GM23338 (cell line): ENCODE data around the gene RCL1. TPM values are rescaled to one million over a fixed set of nuclear protein-coding genes. Genes with fewer than 3 reads are reported as not detected.

Experiments used
- ATAC-seq: fragments of 200-7000 bp; cut with Tn5 transposase; 3 replicates; pipeline ENCODE4 v1.9.1; 2020
- DNase-seq: peaks from one replicate; pipeline ENCODE4 v3.0.0-alpha.2; 2015; ENCODE audit warnings: low spot score
- H2AFZ ChIP-seq: fragments of 200-600 bp; sonication (generic); 2 replicates; pipeline ENCODE4 v1.8.0; 2016; ENCODE audit warnings: antibody characterized with exemption, mild to moderate bottlenecking, moderate library complexity
- H3F3A ChIP-seq: fragments of 200-600 bp; sonication (generic); replicated peaks from 2 replicates; pipeline ENCODE4 v1.8.0; 2017; ENCODE audit warnings: antibody characterized with exemption, mixed run types, low read depth
- H3K27ac ChIP-seq: fragments of 200-600 bp; sonication (generic); 2 replicates; pipeline ENCODE4 v1.6.1; 2016; ENCODE audit warnings: low read depth
- H3K27me3 ChIP-seq: fragments of 200-600 bp; sonication (generic); 2 replicates; pipeline ENCODE4 v1.8.0; 2016; ENCODE audit warnings: mild to moderate bottlenecking, mixed run types, moderate library complexity; ENCODE audit not compliant: insufficient read depth
- H3K36me3 ChIP-seq: fragments of 200-600 bp; sonication (generic); 2 replicates; pipeline ENCODE4 v1.8.0; 2016; ENCODE audit warnings: mild to moderate bottlenecking; ENCODE audit not compliant: insufficient read depth
- H3K4me1 ChIP-seq: fragments of 200-600 bp; sonication (generic); 2 replicates; pipeline ENCODE4 v1.8.0; 2016; ENCODE audit warnings: mild to moderate bottlenecking, moderate library complexity; ENCODE audit not compliant: insufficient read depth
- H3K4me2 ChIP-seq: fragments of 200-600 bp; sonication (generic); 2 replicates; pipeline ENCODE4 v1.7.1; 2017; ENCODE audit warnings: mixed run types
- H3K4me3 ChIP-seq: fragments of 200-600 bp; sonication (generic); 2 replicates; pipeline ENCODE4 v1.6.1; 2016; ENCODE audit warnings: mixed run types
- H3K79me2 ChIP-seq: fragments of 200-600 bp; sonication (generic); replicated peaks from 2 replicates; pipeline ENCODE4 v1.8.0; 2017; ENCODE audit warnings: mild to moderate bottlenecking; ENCODE audit not compliant: insufficient read depth
- H3K9me2 ChIP-seq: fragments of 200-600 bp; sonication (generic); 2 replicates; pipeline ENCODE4 v1.8.0; 2017; ENCODE audit not compliant: insufficient read depth
- H4K20me1 ChIP-seq: fragments of 200-600 bp; sonication (generic); replicated peaks from 2 replicates; pipeline ENCODE4 v1.8.0; 2017; ENCODE audit warnings: mild to moderate bottlenecking; ENCODE audit not compliant: insufficient read depth
- H3K27ac Mint-ChIP-seq: 2 replicates; pipeline ENCODE4 v1.8.0; 2020; ENCODE audit warnings: inconsistent platforms, mild to moderate bottlenecking, moderate library complexity, mixed read lengths
- H3K27me3 Mint-ChIP-seq: 3 replicates; pipeline ENCODE4 v1.8.0; 2022; ENCODE audit warnings: low read depth, mild to moderate bottlenecking, moderate library complexity, mixed read lengths, inconsistent platforms; ENCODE audit not compliant: insufficient read depth, poor library complexity
- H3K36me3 Mint-ChIP-seq: 3 replicates; pipeline ENCODE4 v1.8.0; 2021; ENCODE audit warnings: low read depth, mild to moderate bottlenecking, inconsistent platforms, moderate library complexity, mixed read lengths
- H3K4me1 Mint-ChIP-seq: 3 replicates; pipeline ENCODE4 v1.8.0; 2020; ENCODE audit warnings: mild to moderate bottlenecking, inconsistent platforms, mixed read lengths
- H3K4me3 Mint-ChIP-seq: 3 replicates; pipeline ENCODE4 v1.8.0; 2021; ENCODE audit warnings: moderate library complexity, mild to moderate bottlenecking, inconsistent platforms, mixed read lengths
- H3K9me3 Mint-ChIP-seq: 3 replicates; pipeline ENCODE4 v1.8.0; 2020; ENCODE audit warnings: moderate library complexity, mild to moderate bottlenecking, inconsistent platforms, mixed read lengths
- CREB1 ChIP-seq: fragments of 250-450 bp; sonication (Bioruptor Pico); IDR thresholded peaks from 2 replicates; pipeline ENCODE4 v1.5.0; 2020; ENCODE audit warnings: low read depth, mild to moderate bottlenecking, moderate library complexity
- EZH2 ChIP-seq: fragments of 200-600 bp; sonication (generic); IDR thresholded peaks from one replicate; pipeline ENCODE4 v1.8.0; 2017; ENCODE audit warnings: antibody characterized with exemption, mild to moderate bottlenecking, low read depth; ENCODE audit not compliant: unreplicated experiment
- JUNB ChIP-seq: IDR thresholded peaks from one replicate; pipeline ENCODE4 v1.6.1; 2016; ENCODE audit warnings: antibody characterized with exemption; ENCODE audit not compliant: unreplicated experiment
- NANOG ChIP-seq: IDR thresholded peaks from 2 replicates; pipeline ENCODE4 v1.6.1; 2016; ENCODE audit warnings: antibody characterized with exemption, borderline replicate concordance
- POLR2AphosphoS5 ChIP-seq: IDR thresholded peaks from 2 replicates; pipeline ENCODE4 v1.6.1; 2016; ENCODE audit warnings: antibody characterized with exemption, low read depth
- STAT1 ChIP-seq: IDR thresholded peaks from one replicate; pipeline ENCODE4 v1.6.1; 2016; ENCODE audit warnings: antibody characterized with exemption; ENCODE audit not compliant: unreplicated experiment
- ZNF114 ChIP-seq: fragments of 250-450 bp; sonication (Bioruptor Pico); IDR thresholded peaks from 2 replicates; pipeline ENCODE4 v1.5.0; 2020; ENCODE audit warnings: mild to moderate bottlenecking, moderate library complexity
- ZNF331 ChIP-seq: fragments of 250-450 bp; sonication (Bioruptor Pico); IDR thresholded peaks from 2 replicates; pipeline ENCODE4 v1.5.0; 2020; ENCODE audit warnings: low read depth, mild to moderate bottlenecking, moderate library complexity
- polyA plus RNA-seq: library from polyadenylated mRNA; unstranded; fragments of >200 nt; fragmentation: Nextera tagmentation; extraction: Ambion mirVana; gene quantifications from 2 replicates; pipeline ENCODE4 v1.2.1, GENCODE V29; 2016
- total RNA-seq: library from RNA; depleted of rRNA; stranded (reverse); fragments of >200 nt; shearing (Covaris generic); gene quantifications from 2 replicates; pipeline ENCODE4 v1.2.3, GENCODE V29; 2014
- TF ChIP-seq, protein P1 (sequence below): IDR thresholded peaks from 2 replicates; pipeline ENCODE4 v1.6.1; 2016; ENCODE audit warnings: antibody characterized with exemption
- TF ChIP-seq, protein P2 (sequence below): fragments of 250-450 bp; sonication (Bioruptor Pico); IDR thresholded peaks from 2 replicates; pipeline ENCODE4 v1.5.0; 2020; ENCODE audit warnings: mild to moderate bottlenecking, moderate library complexity
- TF ChIP-seq, protein P3 (sequence below), 2 experiments: fragments of 200-600 bp in 1 of 2; sonication (generic) in 1 of 2; conservative IDR thresholded peaks; 2 replicates each; pipeline versions ENCODE4 v1.5.1 to v1.6.1; 2016 to 2017; ENCODE audit warnings: antibody characterized with exemption in 2 of 2, low read depth in 2 of 2, mild to moderate bottlenecking in 2 of 2, moderate library complexity in 1 of 2

The RCL1 gene
- total and polyA plus RNA-seq, 2 experiments from 2014 or later: 19.3 to 41.2 TPM

DNA sequence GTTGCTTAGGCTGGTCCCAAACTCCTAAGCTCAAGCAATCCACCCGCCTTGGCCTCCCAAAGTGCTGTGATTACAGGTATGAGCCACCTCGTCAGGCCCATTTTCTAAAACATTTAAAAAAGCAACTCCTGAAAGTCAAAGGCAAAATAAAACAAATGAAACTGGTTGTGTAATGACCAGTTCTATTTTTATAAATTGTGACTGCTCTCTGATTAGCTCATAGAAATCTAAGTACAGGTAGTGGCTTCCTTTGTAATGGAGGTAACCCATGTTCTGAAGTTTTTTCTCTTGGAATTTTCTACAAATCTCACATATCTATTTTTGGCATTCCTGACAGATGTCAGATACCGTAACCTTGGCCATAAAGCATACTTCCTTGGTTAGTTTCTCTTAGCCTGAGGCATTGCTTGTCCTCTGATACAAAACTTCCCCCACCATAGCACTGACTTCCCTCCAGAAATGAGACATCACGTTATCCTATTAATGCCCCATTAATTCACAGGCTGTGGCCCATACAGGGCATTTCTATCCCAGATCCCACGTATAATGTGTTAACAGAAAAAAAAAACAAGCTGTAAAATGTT is 37.6 kb upstream of the RCL1 start:
- Mint-ChIP-seq H3K4me3 (no peak overlapping the region), H3K4me1 (no peaks in the 10 kb centered on the region; the same call in 2 of the 3 replicates), H3K27ac (no peak overlapping the region), H3K36me3 (0 out of 3 replicates have a peak, but pooled peaks cover 2% of the 10 kb centered on the region), H3K27me3 (peaks cover 9% of the 10 kb centered on the region), H3K9me3 (no peaks in the 10 kb centered on the region)
- Histone ChIP-seq H3K4me3 (no peak overlapping the region), H3K27ac (no peak overlapping the region), H3K4me1 (no peaks in the 10 kb centered on the region), H4K20me1 (no peaks in the 10 kb centered on the region), H3K79me2 (no peaks in the 10 kb centered on the region), H3K27me3 (no peaks in the 10 kb centered on the region), H3K36me3 (no peaks in the 10 kb centered on the region), H3K9me2 (no peaks in the 10 kb centered on the region), H2AFZ (no peak overlapping the region), H3F3A (no peaks in the 10 kb centered on the region), H3K4me2 (no peak overlapping the region)
- ATAC-seq (no peak), DNase-seq (no peak)
- no peak for TF ChIP-seq ZNF114 (CRISPR knock-in tag)
- no peak for TF ChIP-seq CREB1 (CRISPR knock-in tag)
- TF ChIP-seq, protein P1, sequence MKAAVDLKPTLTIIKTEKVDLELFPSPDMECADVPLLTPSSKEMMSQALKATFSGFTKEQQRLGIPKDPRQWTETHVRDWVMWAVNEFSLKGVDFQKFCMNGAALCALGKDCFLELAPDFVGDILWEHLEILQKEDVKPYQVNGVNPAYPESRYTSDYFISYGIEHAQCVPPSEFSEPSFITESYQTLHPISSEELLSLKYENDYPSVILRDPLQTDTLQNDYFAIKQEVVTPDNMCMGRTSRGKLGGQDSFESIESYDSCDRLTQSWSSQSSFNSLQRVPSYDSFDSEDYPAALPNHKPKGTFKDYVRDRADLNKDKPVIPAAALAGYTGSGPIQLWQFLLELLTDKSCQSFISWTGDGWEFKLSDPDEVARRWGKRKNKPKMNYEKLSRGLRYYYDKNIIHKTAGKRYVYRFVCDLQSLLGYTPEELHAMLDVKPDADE: no peak
- no peak for TF ChIP-seq STAT1
- no peak for TF ChIP-seq EZH2
- no peak for TF ChIP-seq POLR2AphosphoS5

GRCh38 chr9:4756420-4756819 is 36.3 kb upstream of the RCL1 start:
- H3K4me3 ChIP-seq: no peak overlapping the region
- no peaks in the 10 kb centered on the region for H3K27me3 ChIP-seq
- no peaks in the 10 kb centered on the region; the same call in 2 of the 3 replicates for H3K4me1 Mint-ChIP-seq
- no peaks in the 10 kb centered on the region for H3K79me2 ChIP-seq
- no peak overlapping the region for H3K27ac ChIP-seq
- no peaks in the 10 kb centered on the region for H4K20me1 ChIP-seq
- no peaks in the 10 kb centered on the region for H3K9me2 ChIP-seq
- no peaks in the 10 kb centered on the region for H3K4me1 ChIP-seq
- DNase-seq (no peak), ATAC-seq (no peak)
- no peaks in the 10 kb centered on the region for H3F3A ChIP-seq
- H3K4me3 Mint-ChIP-seq: no peak overlapping the region
- H3K9me3 Mint-ChIP-seq: no peaks in the 10 kb centered on the region
- H3K27me3 Mint-ChIP-seq: peaks cover 10% of the 10 kb centered on the region
- no peaks in the 10 kb centered on the region for H3K36me3 ChIP-seq
- no peaks in the 10 kb centered on the region for H3K36me3 Mint-ChIP-seq
- no peak overlapping the region for H3K27ac Mint-ChIP-seq
- no peak overlapping the region for H3K4me2 ChIP-seq
- H2AFZ ChIP-seq: no peak overlapping the region
- TF ChIP-seq CREB1 (CRISPR knock-in tag) (no peak), EZH2 (no peak), POLR2AphosphoS5 (no peak), NANOG (no peak), JUNB (no peak), ZNF331 (CRISPR knock-in tag) (no peak), ZNF114 (CRISPR knock-in tag) (no peak)
- TF ChIP-seq, protein P1: no peak
- TF ChIP-seq, protein P2, sequence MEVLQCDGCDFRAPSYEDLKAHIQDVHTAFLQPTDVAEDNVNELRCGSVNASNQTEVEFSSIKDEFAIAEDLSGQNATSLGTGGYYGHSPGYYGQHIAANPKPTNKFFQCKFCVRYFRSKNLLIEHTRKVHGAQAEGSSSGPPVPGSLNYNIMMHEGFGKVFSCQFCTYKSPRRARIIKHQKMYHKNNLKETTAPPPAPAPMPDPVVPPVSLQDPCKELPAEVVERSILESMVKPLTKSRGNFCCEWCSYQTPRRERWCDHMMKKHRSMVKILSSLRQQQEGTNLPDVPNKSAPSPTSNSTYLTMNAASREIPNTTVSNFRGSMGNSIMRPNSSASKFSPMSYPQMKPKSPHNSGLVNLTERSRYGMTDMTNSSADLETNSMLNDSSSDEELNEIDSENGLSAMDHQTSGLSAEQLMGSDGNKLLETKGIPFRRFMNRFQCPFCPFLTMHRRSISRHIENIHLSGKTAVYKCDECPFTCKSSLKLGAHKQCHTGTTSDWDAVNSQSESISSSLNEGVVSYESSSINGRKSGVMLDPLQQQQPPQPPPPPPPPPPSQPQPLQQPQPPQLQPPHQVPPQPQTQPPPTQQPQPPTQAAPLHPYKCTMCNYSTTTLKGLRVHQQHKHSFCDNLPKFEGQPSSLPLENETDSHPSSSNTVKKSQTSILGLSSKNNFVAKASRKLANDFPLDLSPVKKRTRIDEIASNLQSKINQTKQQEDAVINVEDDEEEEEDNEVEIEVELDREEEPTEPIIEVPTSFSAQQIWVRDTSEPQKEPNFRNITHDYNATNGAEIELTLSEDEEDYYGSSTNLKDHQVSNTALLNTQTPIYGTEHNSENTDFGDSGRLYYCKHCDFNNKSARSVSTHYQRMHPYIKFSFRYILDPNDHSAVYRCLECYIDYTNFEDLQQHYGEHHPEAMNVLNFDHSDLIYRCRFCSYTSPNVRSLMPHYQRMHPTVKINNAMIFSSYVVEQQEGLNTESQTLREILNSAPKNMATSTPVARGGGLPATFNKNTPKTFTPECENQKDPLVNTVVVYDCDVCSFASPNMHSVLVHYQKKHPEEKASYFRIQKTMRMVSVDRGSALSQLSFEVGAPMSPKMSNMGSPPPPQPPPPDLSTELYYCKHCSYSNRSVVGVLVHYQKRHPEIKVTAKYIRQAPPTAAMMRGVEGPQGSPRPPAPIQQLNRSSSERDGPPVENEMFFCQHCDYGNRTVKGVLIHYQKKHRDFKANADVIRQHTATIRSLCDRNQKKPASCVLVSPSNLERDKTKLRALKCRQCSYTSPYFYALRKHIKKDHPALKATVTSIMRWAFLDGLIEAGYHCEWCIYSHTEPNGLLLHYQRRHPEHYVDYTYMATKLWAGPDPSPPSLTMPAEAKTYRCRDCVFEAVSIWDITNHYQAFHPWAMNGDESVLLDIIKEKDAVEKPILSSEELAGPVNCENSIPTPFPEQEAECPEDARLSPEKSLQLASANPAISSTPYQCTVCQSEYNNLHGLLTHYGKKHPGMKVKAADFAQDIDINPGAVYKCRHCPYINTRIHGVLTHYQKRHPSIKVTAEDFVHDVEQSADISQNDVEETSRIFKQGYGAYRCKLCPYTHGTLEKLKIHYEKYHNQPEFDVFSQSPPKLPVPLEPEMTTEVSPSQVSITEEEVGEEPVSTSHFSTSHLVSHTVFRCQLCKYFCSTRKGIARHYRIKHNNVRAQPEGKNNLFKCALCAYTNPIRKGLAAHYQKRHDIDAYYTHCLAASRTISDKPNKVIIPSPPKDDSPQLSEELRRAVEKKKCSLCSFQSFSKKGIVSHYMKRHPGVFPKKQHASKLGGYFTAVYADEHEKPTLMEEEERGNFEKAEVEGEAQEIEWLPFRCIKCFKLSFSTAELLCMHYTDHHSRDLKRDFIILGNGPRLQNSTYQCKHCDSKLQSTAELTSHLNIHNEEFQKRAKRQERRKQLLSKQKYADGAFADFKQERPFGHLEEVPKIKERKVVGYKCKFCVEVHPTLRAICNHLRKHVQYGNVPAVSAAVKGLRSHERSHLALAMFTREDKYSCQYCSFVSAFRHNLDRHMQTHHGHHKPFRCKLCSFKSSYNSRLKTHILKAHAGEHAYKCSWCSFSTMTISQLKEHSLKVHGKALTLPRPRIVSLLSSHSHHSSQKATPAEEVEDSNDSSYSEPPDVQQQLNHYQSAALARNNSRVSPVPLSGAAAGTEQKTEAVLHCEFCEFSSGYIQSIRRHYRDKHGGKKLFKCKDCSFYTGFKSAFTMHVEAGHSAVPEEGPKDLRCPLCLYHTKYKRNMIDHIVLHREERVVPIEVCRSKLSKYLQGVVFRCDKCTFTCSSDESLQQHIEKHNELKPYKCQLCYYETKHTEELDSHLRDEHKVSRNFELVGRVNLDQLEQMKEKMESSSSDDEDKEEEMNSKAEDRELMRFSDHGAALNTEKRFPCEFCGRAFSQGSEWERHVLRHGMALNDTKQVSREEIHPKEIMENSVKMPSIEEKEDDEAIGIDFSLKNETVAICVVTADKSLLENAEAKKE (CRISPR knock-in tag): no peak
- TF ChIP-seq, protein P3, sequence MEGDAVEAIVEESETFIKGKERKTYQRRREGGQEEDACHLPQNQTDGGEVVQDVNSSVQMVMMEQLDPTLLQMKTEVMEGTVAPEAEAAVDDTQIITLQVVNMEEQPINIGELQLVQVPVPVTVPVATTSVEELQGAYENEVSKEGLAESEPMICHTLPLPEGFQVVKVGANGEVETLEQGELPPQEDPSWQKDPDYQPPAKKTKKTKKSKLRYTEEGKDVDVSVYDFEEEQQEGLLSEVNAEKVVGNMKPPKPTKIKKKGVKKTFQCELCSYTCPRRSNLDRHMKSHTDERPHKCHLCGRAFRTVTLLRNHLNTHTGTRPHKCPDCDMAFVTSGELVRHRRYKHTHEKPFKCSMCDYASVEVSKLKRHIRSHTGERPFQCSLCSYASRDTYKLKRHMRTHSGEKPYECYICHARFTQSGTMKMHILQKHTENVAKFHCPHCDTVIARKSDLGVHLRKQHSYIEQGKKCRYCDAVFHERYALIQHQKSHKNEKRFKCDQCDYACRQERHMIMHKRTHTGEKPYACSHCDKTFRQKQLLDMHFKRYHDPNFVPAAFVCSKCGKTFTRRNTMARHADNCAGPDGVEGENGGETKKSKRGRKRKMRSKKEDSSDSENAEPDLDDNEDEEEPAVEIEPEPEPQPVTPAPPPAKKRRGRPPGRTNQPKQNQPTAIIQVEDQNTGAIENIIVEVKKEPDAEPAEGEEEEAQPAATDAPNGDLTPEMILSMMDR (conservative IDR thresholded peaks at IDR 0.05; ENCODE audit: low read depth in 2 of 2): no peak
